Tongue (tissue), 2 donors: ENCODE data around the gene HDAC10. TPM values are rescaled to one million over a fixed set of nuclear protein-coding genes. Genes with fewer than 3 reads are reported as not detected.
A peak's percentile ranks its signal among the peaks of the same experiment; 100 is the strongest.

Source experiments
- DNase-seq: peaks from one replicate; pipeline ENCODE4 v3.0.0-alpha.2; 2015
- total RNA-seq: library from RNA; depleted of rRNA; stranded (reverse); fragments of >200 nt; gene quantifications from one replicate; pipeline ENCODE4 v1.2.3, GENCODE V29; 2014

The HDAC10 gene
- total RNA-seq, result 23.4 TPM

GRCh38 chr22:50250555-50251476, at the start of gene HDAC10:
Gene HDAC10 (minus strand): TSS chr22:50251265. CDS start chr22:50251032, 233 bp downstream.
- DNase-seq, result peak; percentile 84

- DNase-seq, result no peak
These were observed 49.7 kb upstream of the HDAC10 start for GRCh38 chr22:50300620-50301257.

GRCh38 chr22:50299785-50300619, 48.9 kb upstream of the HDAC10 start:
- no peak for DNase-seq

- DNase-seq, result peak; percentile 49
These were observed 48.1 kb upstream of the HDAC10 start for GRCh38 chr22:50298937-50299784.

GRCh38 chr22:50298266-50298637, 47.2 kb upstream of the HDAC10 start:
- DNase-seq, result no peak

- no peak for DNase-seq
These were observed 46.6 kb upstream of the HDAC10 start for GRCh38 chr22:50297510-50298265.

- DNase-seq, result no peak
These were observed 45.8 kb upstream of the HDAC10 start for GRCh38 chr22:50296658-50297490.

GRCh38 chr22:50294319-50294656, 43.2 kb upstream of the HDAC10 start:
- no peak for DNase-seq

GRCh38 chr22:50293441-50294318, 42.6 kb upstream of the HDAC10 start:
- peak; percentile 82 for DNase-seq

GRCh38 chr22:50292643-50293440, 41.8 kb upstream of the HDAC10 start:
- no peak for DNase-seq

- no peak for DNase-seq
These were observed 39.0 kb upstream of the HDAC10 start for GRCh38 chr22:50289942-50290630.

GRCh38 chr22:50289151-50289941, 38.3 kb upstream of the HDAC10 start:
- no peak for DNase-seq

GRCh38 chr22:50287731-50288130, 36.7 kb upstream of the HDAC10 start:
- DNase-seq, result no peak

- no peak for DNase-seq
These were observed 35.7 kb upstream of the HDAC10 start for GRCh38 chr22:50286701-50287318.

- no peak for DNase-seq
These were observed 35.2 kb upstream of the HDAC10 start for GRCh38 chr22:50286275-50286674.

- no peak for DNase-seq
These were observed 34.6 kb upstream of the HDAC10 start for GRCh38 chr22:50285568-50286229.
